ENCODE results near the gene NUTM2G. TPM values are rescaled to one million over a fixed set of nuclear protein-coding genes. Genes with fewer than 3 reads are reported as not detected.
"Not testable (repeated sequence)": the region's sequence is repeated elsewhere in the genome, so short reads cannot be mapped to it uniquely, and the experiment has no call there.

The NUTM2G gene, protein sequence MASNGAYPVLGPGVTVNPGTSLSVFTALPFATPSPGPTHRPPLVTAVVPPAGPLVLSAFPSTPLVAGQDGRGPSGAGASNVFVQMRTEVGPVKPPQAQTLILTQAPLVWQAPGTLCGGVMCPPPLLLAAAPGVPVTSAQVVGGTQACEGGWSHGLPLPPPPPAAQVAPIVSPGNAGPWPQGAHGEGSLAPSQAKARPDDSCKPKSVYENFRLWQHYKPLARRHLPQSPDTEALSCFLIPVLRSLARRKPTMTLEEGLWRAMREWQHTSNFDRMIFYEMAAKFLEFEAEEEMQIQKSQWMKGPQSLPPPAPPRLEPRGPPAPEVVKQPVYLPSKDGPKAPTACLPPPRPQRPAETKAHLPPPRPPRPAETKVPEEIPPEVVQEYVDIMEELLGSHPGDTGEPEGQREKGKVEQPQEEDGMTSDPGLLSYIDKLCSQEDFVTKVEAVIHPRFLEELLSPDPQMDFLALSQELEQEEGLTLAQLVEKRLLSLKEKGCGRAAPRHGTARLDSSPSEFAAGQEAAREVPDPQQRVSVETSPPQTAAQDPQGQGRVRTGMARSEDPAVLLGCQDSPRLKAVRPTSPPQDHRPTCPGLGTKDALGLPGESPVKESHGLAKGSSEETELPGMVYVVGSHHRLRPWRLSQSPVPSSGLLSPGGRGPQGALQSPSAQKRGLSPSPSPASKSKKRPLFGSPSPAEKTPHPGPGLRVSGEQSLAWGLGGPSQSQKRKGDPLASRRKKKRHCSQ
- not detected for total RNA-seq

DNA sequence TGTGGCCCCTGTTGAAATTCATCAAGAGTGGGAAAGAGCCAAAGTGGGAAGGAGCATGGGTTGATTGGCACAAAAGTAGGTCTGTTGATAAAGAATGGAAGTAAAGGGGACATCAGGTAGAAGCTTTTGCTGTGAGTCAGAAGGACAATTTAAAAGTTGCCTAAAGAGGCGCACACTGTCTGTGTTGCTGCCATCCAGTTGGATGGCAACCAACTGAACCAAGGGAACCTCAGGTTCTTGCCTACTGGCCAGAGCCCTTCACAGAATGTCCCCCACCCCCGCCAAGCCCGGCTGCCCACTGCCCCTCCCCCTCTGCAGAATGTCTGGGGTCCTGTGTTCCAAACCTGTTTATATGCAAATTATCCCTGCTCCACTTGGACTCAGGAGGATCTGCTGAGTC is at the start of gene NUTM2G:
Gene NUTM2G (plus strand): TSS at position 301 of the 400 bp plus-strand sequence. CDS start 182 bp downstream, outside the sequence.
- H3K36me3 ChIP-seq; intact Hi-C loops (cut with DNase I); DNase-seq; H3K4me3 ChIP-seq; H3K9me3 ChIP-seq; H3K4me1 ChIP-seq; H3K27me3 ChIP-seq; H3K9ac ChIP-seq (ENCODE audit: low read depth in 2 of 2, low read length in 2 of 2); H3K27ac ChIP-seq: not testable (repeated sequence)

DNA sequence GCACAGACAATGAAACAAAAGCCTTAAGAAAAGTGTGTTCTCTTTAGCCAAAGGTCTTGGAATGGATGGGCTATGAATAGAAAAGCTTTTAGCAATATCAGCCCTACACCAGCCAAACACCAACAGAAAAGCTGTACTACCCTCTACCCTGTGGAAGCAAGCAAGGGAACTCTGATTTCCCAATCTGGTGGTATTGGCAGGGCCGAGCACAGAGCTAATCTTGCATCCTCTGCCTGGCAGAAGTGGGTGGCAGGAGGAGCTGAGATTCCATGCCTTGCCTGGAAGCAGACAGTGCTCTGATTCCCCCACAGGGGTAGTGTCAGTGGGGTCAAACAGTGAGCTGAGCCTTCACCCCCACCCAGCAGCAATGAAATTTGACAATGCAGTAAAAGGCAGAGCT is 44.7 kb upstream of the NUTM2G start:
- Histone ChIP-seq H3K27ac (no peak overlapping the region), H3K9me3 (no peaks in the 10 kb centered on the region), H3K4me3 (no peak overlapping the region), H3K36me3 (no peaks in the 10 kb centered on the region), H3K4me1 (no peaks in the 10 kb centered on the region), H3K9ac (ENCODE audit: low read depth in 2 of 2, low read length in 2 of 2) (no peak overlapping the region), H3K27me3 (no peaks in the 10 kb centered on the region)
- intact Hi-C loops (cut with DNase I): no loop called here
- DNase-seq: no peak
- TF ChIP-seq, protein P1, sequence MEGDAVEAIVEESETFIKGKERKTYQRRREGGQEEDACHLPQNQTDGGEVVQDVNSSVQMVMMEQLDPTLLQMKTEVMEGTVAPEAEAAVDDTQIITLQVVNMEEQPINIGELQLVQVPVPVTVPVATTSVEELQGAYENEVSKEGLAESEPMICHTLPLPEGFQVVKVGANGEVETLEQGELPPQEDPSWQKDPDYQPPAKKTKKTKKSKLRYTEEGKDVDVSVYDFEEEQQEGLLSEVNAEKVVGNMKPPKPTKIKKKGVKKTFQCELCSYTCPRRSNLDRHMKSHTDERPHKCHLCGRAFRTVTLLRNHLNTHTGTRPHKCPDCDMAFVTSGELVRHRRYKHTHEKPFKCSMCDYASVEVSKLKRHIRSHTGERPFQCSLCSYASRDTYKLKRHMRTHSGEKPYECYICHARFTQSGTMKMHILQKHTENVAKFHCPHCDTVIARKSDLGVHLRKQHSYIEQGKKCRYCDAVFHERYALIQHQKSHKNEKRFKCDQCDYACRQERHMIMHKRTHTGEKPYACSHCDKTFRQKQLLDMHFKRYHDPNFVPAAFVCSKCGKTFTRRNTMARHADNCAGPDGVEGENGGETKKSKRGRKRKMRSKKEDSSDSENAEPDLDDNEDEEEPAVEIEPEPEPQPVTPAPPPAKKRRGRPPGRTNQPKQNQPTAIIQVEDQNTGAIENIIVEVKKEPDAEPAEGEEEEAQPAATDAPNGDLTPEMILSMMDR (IDR thresholded peaks at IDR 0.05): no peak

DNA sequence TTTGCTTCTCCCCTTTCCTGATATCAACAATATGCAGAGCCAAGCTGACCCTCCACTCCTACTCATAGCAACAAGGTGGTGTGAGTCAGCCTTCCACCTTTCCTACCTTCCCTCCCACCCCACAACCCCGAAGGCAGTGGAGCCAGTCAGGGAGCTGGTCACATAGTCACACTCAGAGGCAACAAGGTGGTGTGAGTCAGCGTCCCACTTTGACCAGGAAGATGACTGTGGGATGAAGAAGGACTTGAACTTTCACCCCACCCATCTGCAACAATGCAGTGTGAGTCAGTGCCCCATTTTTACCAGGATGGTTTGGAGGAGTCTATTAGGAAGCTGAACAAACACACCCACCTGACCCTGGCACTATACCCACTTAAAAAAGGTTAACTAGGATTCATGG is 44.2 kb upstream of the NUTM2G start:
- Histone ChIP-seq H3K36me3 (no peaks in the 10 kb centered on the region), H3K9ac (ENCODE audit: low read depth in 2 of 2, low read length in 2 of 2) (no peak overlapping the region), H3K4me1 (no peaks in the 10 kb centered on the region), H3K27ac (no peak overlapping the region), H3K9me3 (no peaks in the 10 kb centered on the region), H3K27me3 (no peaks in the 10 kb centered on the region), H3K4me3 (no peak overlapping the region)
- peak; percentile 40 for DNase-seq
- intact Hi-C loops (cut with DNase I): no loop called here
- TF ChIP-seq, protein P1 (IDR thresholded peaks at IDR 0.05): no peak

DNA sequence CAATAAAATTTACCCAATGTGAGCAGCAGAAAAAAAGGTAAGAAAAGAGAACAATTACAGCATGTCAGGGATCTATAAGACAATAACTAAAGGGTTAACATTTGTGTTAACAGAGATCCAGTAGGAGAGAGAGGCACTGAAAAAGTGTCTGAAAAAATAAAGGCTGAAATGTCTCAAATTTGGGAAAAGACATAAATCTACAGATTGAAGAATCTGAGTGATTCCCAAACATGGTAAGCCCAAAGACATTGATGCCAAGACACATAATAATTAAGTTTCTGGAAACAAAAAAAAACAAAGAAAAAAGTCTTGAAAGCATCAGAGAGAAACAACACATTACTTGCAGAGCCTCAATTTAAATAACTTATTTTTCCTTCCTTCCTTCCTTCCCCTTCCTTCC is 43.2 kb upstream of the NUTM2G start:
- DNase-seq: no peak
- TF ChIP-seq, protein P1 (IDR thresholded peaks at IDR 0.05): no peak
- Histone ChIP-seq H3K4me1 (no peaks in the 10 kb centered on the region), H3K36me3 (no peaks in the 10 kb centered on the region), H3K4me3 (no peak overlapping the region), H3K9me3 (no peaks in the 10 kb centered on the region), H3K9ac (ENCODE audit: low read depth in 2 of 2, low read length in 2 of 2) (no peak overlapping the region), H3K27ac (no peak overlapping the region), H3K27me3 (no peaks in the 10 kb centered on the region)
- intact Hi-C loops (cut with DNase I): no loop called here

DNA sequence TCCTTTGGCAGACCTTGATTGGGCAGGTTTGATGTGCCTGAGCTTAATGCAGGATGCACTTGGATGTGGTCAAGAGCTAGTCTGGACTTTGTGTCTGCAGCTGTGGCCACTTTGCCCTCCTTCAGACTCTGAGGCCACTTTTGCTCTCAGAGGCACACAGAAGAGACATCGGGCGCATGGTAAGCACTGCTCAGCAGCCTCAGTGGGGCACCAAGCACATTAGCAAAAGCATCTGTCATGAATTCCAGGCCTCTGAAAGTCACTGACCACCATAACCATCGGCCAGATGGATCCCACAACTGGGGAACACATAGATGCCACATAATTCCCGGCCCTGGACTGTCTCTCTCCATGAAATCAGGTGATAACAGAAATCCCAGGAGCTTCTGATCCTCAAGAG is 40.1 kb upstream of the NUTM2G start:
- DNase-seq: no peak
- Histone ChIP-seq H3K36me3 (peaks cover 4% of the 10 kb centered on the region), H3K27me3 (no peaks in the 10 kb centered on the region), H3K27ac (no peak overlapping the region), H3K9ac (ENCODE audit: low read depth in 2 of 2, low read length in 2 of 2) (no peak overlapping the region), H3K4me3 (no peak overlapping the region), H3K4me1 (no peaks in the 10 kb centered on the region), H3K9me3 (no peaks in the 10 kb centered on the region)
- TF ChIP-seq, protein P1 (IDR thresholded peaks at IDR 0.05): no peak
- intact Hi-C loops (cut with DNase I): no loop called here

DNA sequence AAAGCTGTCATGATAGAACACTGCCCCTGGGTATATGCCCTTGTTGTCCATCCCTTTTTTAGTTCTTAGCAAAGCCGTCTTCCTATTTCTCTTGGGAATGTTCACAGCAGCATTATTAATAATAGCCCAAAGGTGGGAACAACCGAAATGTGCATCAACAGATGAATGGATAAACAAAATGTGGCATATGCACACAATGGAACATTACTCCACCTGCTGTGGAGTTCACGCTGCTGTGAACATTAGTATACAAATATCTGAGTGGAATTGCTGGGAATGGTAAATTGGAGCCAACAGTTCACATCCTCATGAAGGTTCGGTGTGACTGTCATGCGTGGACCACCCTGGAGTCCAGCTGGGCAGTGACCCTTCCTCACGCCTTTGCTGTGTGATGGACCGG is 36.5 kb upstream of the NUTM2G start:
- H3K27me3 ChIP-seq: no peaks in the 10 kb centered on the region
- H3K36me3 ChIP-seq: peaks cover 4% of the 10 kb centered on the region
- no peak for DNase-seq
- H3K9me3 ChIP-seq: no peaks in the 10 kb centered on the region
- no peak overlapping the region for H3K4me3 ChIP-seq
- H3K9ac ChIP-seq (ENCODE audit: low read depth in 2 of 2, low read length in 2 of 2): no peak overlapping the region
- no peak overlapping the region for H3K27ac ChIP-seq
- TF ChIP-seq, protein P1 (IDR thresholded peaks at IDR 0.05): no peak
- no peaks in the 10 kb centered on the region for H3K4me1 ChIP-seq
- intact Hi-C loops (cut with DNase I): no loop called here

DNA sequence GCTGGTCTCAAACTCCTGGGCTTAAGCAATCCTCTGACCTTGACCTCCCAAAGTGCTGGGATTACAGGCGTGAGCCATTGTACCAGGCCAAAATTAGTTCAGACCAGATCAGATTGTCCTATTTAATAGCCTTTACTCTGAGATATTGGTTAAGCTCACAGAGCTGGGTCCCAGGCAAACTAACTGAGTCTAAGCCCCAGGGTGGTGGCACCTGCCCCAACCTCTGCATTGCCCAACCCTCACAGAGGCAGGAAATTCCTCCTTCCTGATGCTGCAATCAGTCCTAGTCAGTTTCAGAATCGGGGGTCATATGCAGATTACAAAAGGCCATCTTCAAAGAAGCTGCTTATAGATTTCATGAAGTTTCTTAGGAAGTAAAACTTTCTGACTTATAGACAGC is 28.6 kb upstream of the NUTM2G start:
- intact Hi-C loops (cut with DNase I); H3K9me3 ChIP-seq; H3K9ac ChIP-seq (ENCODE audit: low read depth in 2 of 2, low read length in 2 of 2); DNase-seq; H3K36me3 ChIP-seq; H3K27ac ChIP-seq; H3K4me3 ChIP-seq; H3K27me3 ChIP-seq; H3K4me1 ChIP-seq: not testable (repeated sequence)

DNA sequence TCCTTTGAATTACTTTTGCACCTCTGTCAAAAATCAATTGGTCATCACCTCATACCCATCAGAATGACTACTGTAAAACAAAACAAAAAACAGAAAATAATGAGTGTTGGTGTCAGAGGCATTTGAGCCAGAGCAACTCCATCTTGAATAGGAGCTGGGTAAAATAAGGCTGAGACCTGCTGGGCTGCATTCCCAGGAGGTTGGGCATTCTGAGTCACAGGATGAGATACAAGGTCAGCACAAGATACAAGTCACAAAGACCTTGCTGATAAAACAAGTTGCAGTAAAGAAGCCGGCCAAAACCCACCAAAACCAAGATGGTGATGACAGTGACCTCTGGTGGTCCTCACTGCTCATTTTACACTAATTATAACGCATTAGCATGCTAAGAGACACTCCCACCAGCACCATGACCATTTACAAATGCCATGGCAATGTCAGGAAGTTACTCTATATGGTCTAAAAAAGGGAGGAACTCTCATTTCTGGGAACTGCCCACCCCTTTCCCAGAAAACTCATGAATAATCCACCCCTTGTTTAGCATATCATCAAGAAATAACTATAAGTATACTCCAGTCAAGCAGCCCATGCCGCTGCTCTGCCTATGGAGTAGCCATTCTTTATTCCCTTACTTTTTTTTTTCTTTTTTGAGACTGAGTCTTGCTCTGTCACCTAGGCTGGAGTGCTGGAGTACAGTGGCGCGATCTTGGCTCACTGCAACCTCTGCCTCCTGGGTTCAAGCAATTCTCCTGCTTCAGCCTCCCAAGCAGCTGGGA is 23.5 kb upstream of the NUTM2G start:
- DNase-seq; H3K4me1 ChIP-seq; intact Hi-C loops (cut with DNase I); H3K9me3 ChIP-seq; H3K27me3 ChIP-seq; H3K27ac ChIP-seq; H3K9ac ChIP-seq (ENCODE audit: low read depth in 2 of 2, low read length in 2 of 2); H3K36me3 ChIP-seq; H3K4me3 ChIP-seq: not testable (repeated sequence)

Data from colonic mucosa (tissue), 4 donors.